Measurements from ENCODE around the gene CAPN8. TPM values are rescaled to one million over a fixed set of nuclear protein-coding genes. Genes with fewer than 3 reads are reported as not detected.

The CAPN8 gene
- polyA plus RNA-seq, 1 of the 3 experiments (the other 2 are of a cell fraction) = not detected

- H3K79me2 ChIP-seq (ENCODE audit: insufficient read depth) = no peaks in the 10 kb centered on the region
- H3K4me1 ChIP-seq (ENCODE audit: control insufficient read depth in 1 of 2, insufficient read depth in 2 of 2, low read depth in 1 of 2, low read length in 1 of 2) = peaks cover 0 to 7% of the 10 kb centered on the region in 2 experiments; a peak in 1 of 4 replicates
- H2AFZ ChIP-seq (ENCODE audit: low read depth) = no peak overlapping the region
- H3F3A ChIP-seq (replicated peaks; ENCODE audit: insufficient read depth) = no peaks in the 10 kb centered on the region
- no peaks in the 10 kb centered on the region for H3K9me3 ChIP-seq
- H3K27ac ChIP-seq (ENCODE audit: low read depth in 2 of 2, low read length in 1 of 2) = no peak overlapping the region
- H3K9ac ChIP-seq = no peak overlapping the region
- WGBS (ENCODE audit: low lambda C conversion rate) = 63% methylated on average over 9 of the region's 10 CpGs
- no peaks in the 10 kb centered on the region for H3K9me2 ChIP-seq
- no peak overlapping the region for H3K4me2 ChIP-seq
- no peak for TF ChIP-seq USF1 (IDR thresholded peaks at IDR 0.05; ENCODE audit: borderline replicate concordance, low read depth)
- TF ChIP-seq FOXJ3 (CRISPR knock-in tag; IDR thresholded peaks at IDR 0.05) = no peak
- TF ChIP-seq CHD2 (IDR thresholded peaks at IDR 0.05; ENCODE audit: low read length, partially characterized antibody) = no peak
- TF ChIP-seq RAD21 (IDR thresholded peaks at IDR 0.05; ENCODE audit: low read length) = no peak
- TF ChIP-seq YY1 (IDR thresholded peaks at IDR 0.05; ENCODE audit: low read depth) = no peak
- no peak for TF ChIP-seq EZH2phosphoT487 (IDR thresholded peaks at IDR 0.05; ENCODE audit: borderline replicate concordance, low read depth)
- no peak for TF ChIP-seq RFX5 (IDR thresholded peaks at IDR 0.05; ENCODE audit: low read length)
- no peak for TF ChIP-seq FOSL2 (IDR thresholded peaks at IDR 0.05; ENCODE audit: borderline replicate concordance, low read depth)
- no peak for TF ChIP-seq REST (IDR thresholded peaks at IDR 0.05; ENCODE audit: low read depth, low read length)
- no peak for TF ChIP-seq IRF3 (IDR thresholded peaks at IDR 0.05; ENCODE audit: low read depth, low read length)
- TF ChIP-seq MEF2A (IDR thresholded peaks at IDR 0.05; ENCODE audit: borderline replicate concordance, low read depth) = no peak
- ChIA-PET POLR2A (no interaction called here), CTCF (no interaction called here)
- no peak for DNase-seq
- H4K20me1 ChIP-seq (ENCODE audit: insufficient read depth) = no peaks in the 10 kb centered on the region
- no peaks in the 10 kb centered on the region; the same call in 1 of the 2 replicates for H3K27me3 ChIP-seq (ENCODE audit: insufficient read depth)
- no peak overlapping the region for H3K4me3 ChIP-seq (ENCODE audit: low read depth in 2 of 2, low read length in 1 of 2)
- no peaks in the 10 kb centered on the region for H3K36me3 ChIP-seq (replicated peaks in 1 of 2; ENCODE audit: control insufficient read depth in 1 of 2, insufficient read depth in 2 of 2, low read length in 1 of 2)
Observed at GRCh38 chr1:223621312-223621734, 44.2 kb downstream of the CAPN8 start.

Measured in SK-N-SH (cell line).